Measurements from ENCODE around the gene ZDHHC14.
A peak's percentile ranks its signal among the peaks of the same experiment; 100 is the strongest.

The ZDHHC14 gene

DNA sequence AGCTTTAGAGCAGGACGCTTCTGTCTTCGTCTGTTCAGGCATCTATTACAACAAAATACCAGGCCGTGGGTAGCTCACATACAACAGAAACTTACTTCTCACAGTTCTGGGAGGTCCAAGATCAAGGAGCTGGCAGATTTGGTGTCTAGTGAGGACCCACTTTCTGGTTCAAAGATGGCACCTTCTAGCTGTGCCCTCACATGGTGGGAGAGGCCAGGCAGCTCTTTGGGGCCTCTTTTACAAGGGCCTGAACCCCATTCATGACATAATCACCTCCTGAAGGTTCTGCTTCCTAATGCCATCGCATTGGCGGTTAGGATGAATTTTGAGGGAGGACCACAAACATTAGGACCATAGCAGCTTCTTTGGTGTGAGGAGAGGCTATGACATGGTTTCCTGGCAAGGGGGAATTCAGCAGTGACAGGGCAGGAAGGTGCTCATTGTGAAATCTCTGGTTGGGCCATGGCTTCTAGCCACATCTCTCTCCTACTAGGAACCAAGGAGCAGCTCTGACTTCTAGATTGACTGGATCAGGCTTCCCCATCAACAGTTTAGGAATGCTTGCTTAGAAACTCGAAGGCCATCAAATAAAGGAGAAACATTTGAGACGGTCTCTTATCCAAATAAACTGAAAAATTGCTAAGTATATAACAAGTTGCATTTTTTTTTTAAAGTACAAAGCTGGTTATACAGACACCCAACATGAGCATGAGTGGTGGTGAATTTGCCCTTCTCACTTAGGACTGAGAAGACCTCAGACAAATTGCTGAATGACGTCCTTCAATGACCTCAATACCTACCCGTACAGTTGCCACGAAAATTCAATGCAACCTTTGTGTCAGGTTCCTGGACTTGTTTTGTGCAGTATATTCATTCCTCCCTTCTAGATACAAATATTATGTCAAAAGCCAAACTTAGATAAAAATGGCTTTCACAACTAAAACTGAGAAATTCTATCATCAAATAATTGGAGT is 140.7 kb downstream of the ZDHHC14 start:
- no peak for DNase-seq

DNA sequence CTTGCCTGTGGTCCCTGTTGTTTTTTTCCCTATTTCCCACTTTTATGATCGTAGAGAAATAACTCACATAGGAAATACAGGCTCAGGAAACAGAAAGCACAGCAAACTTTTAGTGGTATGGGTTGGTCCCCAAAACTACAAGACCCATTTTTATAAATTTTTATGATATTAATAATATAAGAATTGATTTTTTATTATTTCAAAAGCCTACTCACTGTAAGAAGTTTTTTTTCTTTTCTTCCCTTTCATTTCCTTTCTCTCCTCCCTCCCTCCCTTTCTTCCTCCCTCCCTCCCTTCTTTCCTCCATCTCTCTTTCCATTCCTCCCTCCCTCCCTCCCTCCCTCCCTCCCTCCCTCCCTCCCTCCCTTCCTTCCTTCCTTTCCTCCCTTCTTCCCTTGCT is 141.5 kb downstream of the ZDHHC14 start:
- DNase-seq, result no peak

DNA sequence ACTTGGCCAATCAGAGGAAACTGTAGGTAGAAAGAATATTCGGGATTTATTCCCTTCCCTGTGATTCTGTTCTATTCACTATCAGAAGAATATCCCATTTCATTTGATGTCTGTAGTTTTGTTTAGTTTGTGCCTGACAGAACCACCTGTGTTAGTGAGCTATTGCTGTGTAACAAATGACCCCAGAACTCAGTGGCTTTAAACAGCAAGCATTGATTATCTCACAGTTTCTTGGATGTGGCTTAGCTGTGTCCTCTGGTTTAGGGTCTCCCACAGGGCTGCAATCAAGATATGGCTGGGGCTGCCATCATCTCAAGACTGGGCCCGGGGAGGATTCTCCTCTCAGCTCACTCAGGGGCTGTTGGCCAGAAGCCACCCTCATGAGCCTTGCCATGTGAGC is 143.7 kb downstream of the ZDHHC14 start:
- DNase-seq, result no peak

DNA sequence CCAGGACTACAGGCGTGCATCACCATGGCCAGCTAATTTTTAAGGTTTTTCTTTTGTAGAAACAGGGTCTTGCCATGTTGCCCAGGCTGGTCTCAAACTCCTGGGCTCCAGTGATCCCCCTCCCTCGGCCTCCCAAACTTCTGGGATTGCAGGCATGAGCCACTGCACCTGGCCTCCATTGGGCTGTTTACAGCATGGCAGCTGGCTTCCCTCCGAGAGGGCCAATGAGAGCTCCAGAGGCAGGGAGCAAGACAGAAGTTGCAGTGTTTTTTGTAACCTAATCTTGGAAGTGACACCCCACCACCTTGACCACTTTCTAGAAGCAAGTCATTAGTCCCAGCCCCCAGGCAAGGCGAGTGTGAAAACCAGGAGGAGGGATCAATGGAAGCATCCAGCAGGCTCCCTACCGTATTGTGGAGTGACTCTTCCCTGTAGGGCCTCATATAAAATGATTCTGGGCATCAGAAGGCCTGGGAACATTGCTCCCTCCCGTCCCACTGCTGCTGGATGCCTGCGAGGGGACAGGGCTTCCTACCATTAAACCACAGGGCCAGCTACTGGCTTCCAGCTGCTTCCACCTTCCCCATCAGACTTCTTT is 144.4 kb downstream of the ZDHHC14 start:
- DNase-seq, result no peak

DNA sequence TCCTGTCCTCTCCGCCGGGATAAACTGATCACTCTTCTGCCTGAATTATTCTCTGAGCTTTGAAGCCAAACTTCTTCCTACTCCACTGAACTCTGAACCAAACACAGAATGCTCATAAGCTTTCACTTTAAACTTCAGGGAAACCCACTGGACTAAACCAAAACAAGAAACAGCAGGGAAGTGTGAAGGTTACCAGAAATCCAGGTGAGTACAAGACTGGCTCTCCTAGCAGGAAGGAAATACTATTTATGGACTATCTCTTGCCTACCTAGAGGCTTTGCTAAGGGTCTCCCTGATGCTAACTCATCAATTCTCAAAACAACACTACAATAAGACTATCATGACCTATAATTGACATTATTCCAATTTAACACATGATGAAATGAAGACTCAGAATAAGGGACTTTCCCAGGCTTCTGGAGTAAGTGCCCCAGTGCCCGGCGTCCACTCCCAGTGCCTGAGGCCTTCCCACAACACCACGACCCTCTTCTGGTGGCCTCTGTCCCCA is 145.0 kb downstream of the ZDHHC14 start:
- no peak for DNase-seq

DNA sequence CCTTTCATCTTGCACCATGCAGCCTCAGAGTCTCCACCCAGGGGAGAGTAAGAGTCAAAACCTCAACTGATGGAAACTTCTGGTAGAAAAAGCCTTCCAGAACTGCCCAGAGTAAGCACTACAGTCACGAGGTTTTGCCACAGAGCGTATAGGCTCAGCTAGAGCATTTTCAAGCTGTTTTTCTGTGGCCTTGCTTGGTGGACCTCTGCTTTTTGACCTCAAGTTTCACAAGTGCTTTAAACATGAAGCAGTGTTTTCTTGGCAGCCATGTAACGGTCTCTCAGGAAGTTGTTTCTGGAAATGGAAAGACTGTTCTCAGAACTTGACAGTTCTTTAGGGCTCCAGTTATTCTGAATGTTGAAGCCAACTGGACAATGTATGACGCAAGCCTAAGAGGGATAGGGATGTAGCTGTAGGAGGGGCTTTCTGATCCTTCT is 146.5 kb downstream of the ZDHHC14 start:
- no peak for DNase-seq

DNA sequence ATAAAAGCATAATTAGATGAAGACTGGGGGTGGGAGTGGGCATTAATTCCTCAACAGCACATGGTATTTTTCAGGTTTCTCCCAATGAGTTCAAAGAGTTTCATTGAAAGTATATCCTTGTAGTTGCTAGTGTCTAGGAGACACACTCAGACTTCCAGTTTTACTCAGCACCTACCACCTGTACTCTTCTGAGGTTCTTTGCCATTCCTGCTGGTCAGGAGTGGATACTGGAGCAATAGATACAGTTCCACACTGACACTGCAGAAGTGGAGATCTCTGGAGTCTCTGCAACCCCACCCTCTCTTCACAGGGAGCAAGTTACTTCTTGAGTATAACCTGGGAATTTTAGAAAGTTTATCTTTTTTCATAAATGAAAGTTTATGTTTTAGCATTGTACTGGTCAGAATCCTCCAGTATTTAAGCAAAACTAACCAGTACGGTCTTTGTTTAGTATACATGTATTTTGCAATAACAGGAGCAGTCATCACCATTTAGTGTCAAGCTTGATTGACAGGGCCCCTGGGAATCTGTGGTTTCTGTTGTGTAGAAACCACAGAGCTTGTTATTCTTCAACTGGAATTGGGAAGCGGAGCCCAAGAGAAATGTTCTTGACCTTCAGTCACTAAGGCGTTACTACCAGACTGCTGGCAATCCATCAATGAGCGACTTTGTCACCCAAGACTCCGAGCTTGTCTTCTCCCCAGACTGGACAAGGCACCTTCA is 148.1 kb downstream of the ZDHHC14 start:
- DNase-seq, result no peak

DNA sequence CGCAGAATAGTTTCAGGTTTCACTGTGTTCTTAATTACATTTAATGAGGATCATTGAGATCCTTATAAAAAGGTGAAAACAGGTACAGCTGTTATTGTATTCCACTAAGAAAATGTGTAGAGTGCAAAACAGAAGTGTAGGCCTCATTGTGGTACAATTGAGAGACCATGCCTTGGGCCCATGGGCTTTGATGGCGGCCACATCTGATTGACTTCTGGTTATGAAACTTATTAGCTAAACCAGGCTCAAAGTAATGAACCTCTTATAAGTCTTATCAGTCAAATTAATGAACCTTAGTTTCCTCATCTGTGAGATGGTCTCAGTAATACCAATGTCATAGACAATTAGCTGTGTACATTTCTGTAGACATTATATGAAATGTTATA is 148.7 kb downstream of the ZDHHC14 start:
- DNase-seq, result no peak

DNA sequence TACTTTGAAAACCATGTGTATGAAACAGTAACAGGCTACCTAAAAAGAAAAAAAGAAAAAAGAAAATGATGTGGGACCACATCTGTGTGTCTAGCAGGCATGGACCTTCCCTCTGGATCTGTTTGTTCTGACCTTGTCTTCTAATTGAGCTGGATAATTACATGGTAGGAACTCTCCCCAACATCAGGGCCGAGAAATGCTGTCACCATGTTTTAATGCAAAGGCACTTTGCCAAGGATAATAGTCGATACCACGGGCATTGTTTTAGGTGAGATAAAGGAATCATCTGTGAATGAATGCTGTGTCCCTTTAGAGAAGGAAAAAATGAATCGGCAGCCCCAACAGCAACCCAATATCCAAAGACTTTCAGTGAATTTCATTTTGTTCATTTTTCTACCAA is 149.1 kb downstream of the ZDHHC14 start:
- DNase-seq, result peak; percentile 28

DNA sequence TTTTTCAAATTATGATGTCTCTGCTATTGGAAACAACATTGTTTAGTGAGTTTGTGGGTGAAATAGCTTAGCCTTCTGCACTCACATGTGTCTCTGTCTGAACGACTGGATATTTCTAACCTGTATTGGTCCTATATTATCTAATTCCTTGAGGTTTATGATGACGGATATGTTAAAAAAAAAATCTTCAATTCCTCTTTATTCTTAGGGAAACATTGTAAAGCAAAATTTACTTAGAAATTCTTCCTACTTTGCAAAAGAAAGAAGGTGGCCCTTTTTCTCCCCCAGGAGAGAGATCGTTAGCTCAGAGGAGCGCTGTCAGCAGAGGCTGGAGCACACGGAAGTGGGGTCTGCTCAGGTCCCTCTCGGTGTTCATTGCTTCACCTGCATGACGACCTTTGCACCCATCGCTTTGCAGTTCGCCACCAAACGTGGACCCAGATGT is 149.8 kb downstream of the ZDHHC14 start:
- no peak for DNase-seq

DNA sequence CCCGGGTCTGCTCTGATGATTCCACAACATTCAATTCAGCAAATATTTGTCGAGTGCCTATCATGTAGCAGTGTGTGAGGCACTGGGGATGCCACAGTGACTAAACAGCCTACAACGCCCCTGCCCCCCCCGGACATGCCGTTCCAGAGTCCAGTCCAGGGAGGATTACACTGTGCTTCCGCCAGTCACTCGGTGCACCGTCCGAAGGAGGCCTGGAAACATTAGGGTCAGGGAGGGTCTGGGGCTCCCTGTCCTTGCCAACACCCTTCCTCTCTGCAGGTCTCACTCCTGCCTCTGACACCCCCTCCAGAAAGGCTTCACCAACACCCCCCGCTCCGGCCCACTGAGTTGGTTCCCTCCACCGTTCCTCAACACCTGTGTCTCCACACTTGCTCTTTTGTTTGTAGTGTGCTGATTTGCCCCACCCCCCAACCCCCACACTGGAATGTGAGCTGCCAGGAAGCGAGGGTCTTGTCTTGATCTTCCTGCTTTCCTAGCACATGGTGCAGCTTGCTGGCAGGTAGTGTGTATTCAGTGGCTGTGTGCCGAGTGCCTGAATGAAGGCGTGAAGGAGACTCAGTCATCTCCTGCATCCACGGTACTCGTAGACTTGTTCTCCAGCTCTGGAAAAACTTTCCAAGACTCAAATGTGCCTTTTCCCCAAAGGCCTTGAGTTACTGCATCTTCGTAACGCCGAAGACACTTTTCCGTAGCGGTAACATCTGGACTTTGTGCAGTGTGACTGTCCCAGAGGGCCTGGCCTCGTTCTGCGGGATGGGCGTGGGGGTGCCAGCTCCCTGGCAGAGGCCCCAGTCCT is 150.4 kb downstream of the ZDHHC14 start:
- no peak for DNase-seq

DNA sequence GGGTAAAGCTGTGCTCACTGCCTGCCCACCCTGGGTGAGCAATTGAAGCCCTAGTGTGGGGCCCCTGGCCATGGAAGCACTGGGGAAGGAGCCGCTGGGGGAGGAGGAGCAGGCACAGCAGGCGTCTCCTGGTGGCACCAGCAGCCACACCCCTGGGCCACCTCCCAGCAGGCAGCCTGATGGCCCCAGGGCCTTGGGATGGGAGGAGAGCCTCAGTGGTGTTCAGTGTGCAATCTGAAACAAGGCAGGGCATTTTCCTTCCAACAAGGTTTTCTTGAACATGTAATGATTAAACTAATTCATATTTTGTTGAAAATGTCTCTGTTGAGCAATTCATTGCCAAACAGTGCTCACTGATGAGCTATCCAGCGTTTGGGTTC is 151.0 kb downstream of the ZDHHC14 start:
- DNase-seq, result no peak

DNA sequence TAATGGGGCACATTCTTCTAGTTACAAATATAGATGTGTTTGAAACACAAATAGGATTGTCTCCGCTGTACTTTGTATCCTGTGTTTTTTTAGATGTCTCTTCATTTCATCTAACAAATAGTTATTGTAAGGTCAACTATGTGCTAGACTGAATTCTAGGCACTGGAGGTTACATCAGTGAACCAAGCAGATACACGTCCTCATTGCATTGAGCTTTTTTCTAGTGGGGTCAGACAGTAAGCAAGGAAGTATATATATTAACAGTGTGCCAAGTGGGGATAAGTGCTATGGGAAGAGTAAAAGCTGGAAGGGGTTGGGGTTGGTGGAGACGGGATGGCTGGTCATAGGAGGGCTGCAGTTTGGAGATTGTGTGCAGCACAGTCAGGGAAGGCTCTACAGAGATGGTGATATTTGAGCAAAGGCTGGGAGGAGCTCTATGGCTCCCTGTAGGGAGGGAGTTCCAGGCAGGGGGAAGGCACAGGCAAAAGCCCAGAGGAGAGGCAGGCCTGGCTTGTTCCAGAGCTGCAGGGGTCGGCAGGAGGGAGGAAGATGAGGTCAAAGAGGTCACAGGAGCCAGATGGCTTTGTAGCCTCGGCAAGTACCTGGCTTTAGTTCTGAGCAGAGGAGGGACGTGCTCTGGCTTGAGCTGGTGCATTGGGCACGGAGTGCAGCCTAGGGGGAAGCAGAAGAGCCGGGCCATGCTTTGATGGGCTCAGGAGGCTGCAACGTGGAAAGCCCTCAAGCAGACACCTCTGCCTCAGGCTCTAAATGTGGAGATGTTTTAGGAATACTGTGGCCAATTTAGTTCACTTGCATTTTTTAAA is 152.3 kb downstream of the ZDHHC14 start:
- DNase-seq, result no peak

DNA sequence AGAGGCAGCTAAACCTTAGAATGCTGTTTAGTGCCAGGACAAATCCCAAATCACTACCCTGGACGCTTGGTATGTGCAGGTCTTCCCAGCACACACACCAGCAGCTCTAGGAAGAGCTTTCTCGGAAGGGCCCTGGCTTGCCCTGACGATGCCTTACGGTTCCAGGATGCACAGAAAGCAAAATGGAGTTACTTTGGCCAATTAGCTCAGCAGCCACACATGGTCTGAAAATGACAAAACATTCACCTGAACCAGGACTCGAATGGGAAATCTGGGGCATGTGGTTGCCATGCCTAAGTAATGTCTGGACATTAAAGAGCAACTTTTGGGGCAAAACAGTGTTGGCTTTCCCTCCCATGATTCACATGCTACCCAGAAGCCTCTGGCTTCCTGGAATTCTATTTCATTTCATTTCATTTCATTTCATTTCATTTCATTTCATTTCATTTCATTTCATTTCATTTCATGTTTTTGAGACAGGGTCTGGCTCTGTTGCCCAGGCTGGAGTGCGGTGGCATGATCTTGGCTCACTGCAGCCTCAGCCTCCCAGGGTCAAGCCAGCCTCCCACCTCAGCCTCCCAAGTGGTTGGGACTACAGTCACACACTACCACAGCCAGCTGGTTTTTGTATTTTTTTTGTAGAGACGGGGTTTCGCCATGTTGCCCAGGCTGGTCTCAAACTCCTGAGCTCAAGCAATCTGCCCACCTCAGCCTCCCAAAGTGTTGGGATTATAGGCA is 153.3 kb downstream of the ZDHHC14 start:
- DNase-seq, result no peak

DNA sequence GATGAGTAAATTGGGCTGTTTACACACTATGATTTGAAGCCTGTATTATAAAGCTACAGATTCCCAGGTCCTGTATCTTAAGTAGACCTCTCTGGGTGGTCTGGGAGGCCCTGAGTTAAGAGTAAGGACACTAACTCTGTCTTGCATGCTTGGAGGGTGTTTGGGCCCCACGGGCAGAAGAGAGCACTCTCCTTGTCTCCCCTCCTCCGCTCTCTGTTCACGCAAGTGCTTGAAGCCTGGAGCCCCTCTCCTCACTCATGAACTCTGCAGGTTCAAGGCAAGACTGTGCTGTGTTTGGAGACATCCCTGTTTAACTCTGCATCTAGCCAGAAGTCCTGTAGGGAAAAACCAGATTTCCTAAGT is 154.0 kb downstream of the ZDHHC14 start:
- DNase-seq, result no peak

DNA sequence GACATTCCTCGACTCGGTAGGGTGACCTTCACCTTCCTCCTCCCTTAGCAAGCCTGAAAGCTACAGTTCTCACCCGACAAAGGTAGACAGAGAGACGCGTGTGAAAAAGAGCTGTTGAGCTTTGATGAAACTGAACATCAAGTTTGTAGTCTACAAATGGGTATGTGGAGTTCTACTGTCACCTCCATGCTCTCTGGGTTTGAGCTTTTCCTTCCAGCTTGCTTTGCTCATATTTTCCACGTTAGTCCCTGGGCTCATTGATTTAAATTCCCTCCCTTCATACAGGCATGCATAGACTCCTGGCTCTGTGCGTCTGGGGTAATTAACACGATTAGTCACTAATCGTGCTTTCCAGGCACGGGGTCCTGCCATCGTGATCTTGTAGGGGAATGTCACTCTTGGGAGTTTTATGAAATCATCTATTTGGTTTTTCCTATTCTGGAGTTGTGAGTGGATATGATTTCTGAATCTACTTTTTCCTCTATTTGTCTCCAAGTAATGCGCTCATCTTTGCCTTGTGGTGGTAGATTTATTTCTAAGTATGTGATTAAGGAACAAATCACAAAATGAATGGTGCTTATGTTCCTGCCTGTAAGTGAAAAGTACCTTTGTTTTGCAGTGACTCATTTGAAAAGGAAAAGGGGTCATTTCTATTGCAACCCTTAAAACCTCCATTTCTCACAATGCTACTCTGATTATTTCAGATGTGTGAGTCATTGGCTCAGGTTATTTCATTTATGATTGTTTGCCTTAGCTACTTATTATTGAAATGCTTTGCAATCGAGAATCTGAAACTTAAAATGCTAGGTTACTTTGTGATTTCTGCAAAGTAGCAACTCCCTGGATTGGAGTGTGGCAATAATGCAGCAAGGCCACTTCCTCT is 154.6 kb downstream of the ZDHHC14 start:
- no peak for DNase-seq

DNA sequence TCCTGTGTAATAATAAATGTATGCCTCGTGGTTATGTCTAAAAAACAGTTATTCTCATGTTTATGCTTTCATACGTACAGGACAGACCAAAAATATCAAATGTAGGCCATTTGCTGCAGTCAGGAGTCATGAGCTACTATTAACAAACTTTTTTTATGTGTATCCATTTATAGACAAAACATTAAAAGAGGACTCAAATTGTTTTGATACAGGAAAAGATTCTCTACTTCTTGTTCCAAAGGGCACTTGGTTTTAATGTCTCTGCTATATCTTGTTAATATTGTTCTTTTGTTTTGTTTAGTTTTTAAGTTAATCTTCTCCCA is 155.2 kb downstream of the ZDHHC14 start:
- no peak for DNase-seq

DNA sequence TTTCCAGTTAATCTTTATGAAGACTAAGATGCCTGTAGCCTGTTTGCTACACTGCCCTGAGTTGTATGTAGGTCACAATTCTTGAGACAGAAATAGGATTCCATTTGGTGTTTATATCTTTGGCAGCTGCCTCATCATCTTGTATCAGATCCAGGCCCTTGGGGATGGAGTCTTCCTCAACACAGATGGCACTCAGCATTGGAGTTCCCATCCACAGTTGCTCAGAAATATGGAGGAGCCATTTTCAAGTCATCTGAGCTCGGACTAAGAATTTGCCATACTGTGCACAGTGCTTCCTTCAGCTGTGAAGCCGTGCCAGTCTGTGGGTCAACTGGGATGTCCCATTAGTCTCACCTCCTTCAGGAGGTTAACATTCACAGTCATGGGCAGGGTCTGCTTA is 156.6 kb downstream of the ZDHHC14 start:
- DNase-seq, result no peak

DNA sequence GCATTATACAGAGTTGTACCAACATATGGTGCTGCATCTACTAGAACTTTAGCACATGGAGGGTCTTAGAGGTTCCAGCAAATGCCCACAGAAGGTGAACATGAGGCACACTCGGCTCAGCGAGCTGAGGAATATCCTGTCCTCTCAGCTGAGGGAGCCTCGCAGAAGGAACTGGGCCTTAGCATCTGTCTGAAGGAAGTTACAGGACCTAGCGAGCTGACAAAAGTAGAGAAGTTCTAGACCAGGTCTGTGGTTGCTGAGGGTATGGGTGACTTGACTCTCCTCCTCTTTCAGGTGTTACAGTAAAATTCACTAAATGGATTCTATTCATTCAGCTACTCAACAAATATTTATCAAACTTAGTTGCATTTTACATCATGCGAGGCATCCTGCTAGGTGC is 157.2 kb downstream of the ZDHHC14 start:
- no peak for DNase-seq

DNA sequence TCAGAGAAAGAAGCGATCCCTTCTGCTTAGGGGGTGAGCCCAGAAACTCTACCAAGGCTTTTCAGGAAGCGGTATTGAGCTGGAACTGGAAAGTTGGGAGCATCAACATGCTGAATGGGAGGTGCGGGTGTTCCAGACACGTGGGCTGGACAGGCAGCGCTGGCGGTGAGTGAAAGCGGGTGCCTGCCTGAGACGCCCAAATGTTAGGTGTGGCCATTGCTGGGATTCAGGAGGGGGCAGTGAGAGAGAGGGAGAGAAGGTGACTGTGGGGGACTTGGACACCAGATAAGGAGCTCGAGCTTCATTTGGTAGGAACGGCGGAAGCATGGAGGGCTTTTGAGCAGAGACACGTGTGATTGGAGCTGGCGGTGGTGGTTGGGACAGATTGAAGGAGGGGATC is 157.7 kb downstream of the ZDHHC14 start:
- DNase-seq, result no peak
